Stimulated activated CD4-positive, alpha-beta T cell treated with anti-CD3 and anti-CD28 coated beads, Interleukin-4, amount 100 ng/mL, for 24 hours (primary cell): ENCODE results near the gene SP4.
"Not testable (repeated sequence)": the region's sequence is repeated elsewhere in the genome, so short reads cannot be mapped to it uniquely, and the experiment has no call there.

ENCODE experiments used
- DNase-seq: peaks from one replicate; pipeline ENCODE4 v3.0.0-alpha.2; 2020

The SP4 gene

DNA sequence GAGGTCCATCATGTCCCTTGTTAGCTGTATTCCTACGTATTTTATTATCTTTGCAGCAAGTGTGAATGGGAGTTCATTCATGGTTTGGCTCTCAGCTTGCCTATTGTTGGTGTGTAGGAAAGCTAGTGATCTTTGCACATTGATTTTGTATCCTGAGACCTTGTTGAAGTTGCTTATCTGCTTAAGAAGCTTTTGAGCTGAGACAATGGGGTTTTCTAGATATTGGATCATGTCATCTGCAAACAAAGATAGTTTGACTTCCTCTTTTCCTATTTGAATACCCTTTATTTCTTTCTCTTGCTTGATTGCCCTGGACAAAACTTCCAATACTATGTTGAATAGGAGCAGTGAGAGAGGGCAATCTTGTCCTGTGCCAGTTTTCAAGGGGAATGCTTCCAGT is 104.6 kb downstream of the SP4 start:
- not testable (repeated sequence) for DNase-seq

DNA sequence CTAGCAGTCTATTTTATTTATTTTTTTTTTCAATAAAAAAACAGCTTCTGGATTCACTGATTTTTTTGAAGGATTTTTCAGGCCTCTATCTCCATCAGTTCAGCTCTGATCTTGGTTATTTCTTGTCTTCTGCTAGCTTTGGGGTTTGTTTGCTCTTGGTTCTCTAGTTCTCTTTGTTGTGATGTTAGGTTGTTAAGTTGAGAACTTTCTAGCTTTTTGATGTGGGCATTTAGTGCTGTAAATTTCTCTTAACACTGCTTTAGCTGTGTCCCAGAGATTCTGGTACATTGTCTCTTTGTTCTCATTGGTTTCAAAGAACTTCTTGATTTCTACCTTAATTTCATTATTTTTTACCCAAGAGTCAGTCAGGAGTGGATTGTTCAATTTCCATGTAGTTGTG is 105.8 kb downstream of the SP4 start:
- DNase-seq = not testable (repeated sequence)

DNA sequence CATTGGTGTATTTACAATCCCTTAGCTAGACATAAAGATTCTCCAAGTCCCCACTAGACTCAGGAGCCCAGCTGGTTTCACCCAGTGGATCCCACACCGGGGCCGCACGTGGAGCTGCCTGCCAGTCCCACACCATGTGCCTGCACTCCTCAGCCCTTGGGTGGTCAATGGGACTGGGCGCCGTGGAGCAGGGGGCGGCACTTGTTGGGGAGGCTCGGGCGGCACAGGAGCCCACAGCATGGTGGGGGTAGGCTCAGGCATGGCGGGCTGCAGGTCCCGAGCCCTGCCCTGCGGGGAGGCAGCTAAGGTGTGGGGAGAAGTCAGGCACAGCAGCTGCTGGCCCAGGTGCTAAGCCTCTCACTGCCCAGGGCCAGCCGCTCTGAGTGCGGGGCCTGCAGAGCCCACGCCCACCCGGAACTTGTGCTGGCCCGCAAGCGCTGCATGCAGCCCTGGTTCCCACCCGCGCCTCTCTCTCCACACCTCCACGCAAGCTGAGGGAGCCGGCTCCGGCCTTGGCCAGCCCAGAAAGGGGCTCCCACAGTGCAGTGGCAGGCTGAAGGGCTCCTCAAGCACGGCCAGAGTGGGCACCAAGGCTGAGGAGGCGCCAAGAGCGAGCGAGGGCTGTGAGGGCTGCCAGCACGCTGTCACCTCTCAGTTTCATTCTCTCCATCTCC is 108.7 kb downstream of the SP4 start:
- DNase-seq = not testable (repeated sequence)

DNA sequence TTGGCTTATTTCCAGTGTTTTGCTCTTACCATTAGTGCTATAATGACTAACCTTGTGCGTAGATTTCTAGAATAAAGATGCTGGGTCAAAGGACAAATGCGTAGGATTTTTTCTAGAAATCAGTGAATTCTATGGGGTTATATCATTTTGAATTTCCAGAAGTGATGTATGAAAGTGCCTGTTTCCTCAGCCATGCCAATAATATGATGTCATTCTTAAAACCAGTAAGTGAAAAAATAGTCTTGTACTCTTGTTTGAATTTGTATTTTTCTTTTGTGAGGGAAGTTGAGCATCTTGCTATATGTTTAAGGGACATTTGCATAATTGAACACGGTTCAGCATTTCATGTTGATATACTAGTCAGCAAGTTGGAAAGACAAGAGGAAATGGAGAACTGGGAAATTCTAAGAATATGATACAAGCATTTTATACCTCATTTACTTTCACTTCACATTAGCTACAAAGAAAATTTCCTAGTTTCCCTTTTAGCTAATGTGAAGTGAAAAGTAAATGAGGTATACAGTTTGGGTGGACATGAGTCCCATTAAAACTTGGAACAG is 111.1 kb downstream of the SP4 start:
- DNase-seq = no peak

DNA sequence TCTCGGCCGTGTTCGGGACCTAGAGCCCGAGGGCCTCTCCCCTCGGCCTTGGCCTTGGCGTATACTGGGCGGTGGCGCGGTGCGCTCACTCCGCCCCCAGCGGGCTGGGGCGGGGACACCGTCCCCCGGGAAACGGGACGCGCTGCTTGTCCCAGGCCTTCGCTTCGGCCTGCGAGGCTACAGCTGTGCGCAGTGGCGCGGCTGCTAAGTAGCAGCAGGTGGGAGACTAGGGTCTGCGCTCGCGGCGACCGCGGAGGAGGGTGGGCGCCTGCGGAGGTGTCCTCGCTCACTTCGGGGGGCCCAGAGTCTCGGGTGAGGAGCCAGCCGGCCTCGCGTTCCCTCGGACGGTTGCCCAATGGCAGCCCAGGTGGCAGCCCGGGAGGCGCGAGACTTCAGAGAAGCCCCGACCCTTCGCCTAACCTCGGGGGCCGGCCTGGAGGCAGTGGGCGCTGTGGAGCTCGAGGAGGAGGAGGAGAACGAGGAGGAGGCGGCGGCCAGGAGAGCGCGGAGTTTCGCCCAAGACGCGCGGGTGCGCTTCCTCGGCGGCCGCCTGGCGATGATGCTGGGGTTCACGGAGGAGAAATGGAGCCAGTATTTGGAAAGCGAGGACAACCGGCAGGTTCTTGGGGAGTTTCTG is 115.1 kb downstream of the SP4 start, which contains the start of gene DNAH11:
Gene DNAH11 (plus strand): TSS at position 149 of the 637 bp plus-strand sequence. CDS start 207 bp downstream, at position 356.
- DNase-seq = no peak

DNA sequence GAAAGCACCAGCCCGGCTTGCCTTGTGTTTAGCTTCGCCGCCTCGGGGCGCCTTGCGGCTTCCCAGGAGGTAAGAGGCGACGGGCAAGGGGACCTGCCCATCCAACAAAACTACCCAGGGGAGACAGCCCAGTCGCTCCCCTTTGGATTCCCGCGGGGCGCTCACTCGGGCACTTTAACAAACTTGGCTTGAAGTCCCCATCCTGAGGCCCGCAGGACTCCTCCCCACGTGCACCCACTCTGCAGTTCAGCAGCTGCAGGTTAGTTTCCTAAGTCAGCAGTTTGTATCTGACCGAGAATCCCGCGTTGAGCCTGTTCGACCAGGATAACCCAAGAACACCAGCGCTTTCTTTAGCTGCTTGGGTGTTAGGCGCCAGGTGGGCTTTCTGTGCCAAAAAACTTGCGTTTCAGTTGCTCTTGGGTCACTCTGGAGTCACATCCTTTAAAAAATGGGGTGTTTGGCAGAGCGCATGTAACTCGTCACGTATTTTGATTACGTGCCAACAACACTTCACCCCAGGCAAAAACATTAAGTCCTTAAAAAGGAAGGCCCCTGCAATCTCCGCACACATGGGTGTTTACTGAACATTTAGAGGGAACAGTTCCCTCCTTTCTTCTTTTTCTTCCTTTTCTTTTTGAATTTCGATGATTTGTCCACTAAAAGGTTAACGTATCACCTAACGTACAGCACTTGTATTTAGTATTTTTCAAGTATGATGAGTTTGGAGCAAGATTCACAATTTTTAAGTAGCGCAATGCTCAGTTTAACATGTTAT is 115.8 kb downstream of the SP4 start:
- DNase-seq = no peak

DNA sequence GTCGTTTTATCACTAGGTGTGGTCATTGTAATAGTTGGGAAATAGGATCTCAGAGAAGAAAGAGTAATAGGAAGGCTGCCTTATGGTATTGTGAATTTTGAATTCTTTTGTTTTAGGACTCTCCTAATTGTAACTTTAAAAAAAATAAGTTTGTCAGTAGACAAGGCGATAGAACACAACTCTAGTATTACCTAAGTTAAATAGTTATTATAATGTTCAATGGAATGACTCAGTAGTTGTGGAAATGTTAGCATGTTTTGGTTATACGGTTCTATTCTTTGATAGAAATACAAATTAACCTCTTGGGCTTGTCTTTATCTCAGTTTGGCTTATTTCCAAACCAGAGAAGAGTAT is 116.4 kb downstream of the SP4 start:
- DNase-seq = no peak

DNA sequence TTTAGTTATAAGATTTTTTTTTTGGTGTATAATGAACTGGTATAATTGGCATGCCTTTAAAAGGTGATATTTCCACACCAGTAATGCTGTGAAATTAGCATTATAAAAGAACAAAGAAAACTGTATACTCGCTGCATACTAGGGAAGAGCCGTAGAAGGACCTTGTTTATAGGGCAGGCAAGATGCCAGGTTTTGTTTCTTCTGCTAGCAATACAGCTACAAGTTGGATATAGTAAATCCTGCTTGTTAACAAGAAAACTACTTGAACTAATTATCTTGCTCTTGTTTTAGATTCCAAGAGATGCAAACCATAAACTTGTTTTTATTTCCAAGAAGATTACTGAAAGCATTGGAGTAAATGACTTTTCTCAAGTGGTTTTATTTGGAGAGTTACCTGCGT is 116.8 kb downstream of the SP4 start:
- no peak for DNase-seq

DNA sequence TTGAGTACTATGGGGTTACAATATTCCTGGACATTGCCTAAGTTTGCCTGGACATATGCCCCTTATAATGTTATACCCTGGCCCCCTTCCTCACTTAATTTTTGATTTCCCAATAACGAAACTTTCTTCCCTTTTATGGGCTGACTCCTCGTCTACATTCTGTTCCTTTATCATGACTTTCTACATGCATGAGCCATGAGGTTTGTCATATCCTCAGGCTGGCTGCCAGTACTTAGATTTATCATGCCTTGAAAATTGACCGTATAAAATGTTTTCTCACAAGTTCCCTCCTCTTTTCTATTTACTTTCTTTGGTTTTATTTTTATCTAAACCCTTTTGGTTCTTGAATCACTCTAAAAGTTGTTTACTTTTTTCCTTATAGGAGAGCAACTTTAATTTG is 119.6 kb downstream of the SP4 start:
- DNase-seq = no peak

DNA sequence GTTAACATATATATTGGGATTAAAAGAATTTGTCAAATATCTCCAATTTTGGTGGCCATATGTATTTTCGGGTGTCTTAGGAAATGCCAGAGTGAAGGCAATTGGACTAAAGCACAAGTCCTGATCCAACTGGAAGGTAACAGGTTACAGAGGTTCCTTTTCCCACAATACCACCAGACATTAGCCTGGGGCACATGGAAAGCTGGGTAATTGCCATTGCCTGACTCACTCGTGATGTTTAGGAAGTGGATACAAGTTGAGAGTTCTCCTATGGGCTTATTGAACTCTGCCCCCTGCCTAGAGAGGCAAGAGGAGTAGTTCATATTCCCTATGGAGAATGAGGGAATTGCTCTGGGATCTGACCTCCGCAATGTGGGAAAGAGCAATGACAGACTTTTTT is 120.6 kb downstream of the SP4 start:
- DNase-seq = no peak

DNA sequence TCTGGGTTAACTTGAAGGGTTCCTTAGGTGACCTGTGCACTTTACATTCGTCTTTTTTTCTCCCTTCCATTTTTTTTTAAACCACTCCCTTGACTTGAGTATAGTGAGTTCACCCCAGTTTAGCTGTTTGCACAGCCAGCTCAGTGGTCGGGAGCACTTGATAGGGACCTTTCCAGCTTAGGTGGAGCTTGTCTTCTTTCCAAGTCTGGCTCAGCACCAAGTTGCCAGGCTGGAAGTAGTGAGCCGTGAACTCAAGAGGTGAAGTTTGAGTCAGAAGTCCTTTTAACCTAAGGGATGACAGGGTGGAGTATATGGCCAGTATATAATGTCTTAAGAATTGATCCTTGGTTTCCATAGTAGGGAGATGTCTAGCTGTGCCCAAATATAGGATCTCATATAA is 122.2 kb downstream of the SP4 start:
- DNase-seq = no peak

DNA sequence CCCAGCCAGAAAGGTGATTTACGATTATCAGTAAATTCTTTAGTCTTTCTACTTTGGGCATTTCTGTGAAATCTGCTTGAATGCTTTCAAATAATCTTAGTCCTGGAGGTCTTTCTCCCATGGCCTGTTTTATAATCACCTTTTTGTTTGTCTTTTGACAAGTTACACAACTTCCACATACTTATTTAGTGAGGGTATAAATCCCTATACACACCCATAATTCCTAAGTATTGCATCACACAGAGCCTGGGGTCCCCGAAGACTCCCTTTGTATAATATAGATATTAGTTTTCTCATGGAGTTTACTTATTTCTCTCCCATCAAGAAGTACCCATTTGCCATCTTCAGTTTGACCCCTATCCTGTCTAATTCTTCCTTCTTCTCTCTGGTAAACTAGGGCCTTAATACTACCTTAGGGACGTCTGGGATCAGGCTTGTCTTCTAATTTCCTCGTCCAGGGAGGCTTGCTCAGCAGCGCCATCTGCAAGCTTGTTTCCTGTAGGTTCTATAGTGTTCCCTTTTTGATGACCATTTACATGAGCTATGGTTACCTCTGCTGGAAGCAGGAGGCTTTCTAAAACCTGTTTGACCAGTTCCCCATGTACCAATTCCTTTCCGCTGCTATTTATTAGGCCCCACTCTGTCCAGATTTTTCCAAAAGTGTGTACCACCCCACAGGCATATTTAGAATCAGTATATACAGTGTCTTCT is 123.1 kb downstream of the SP4 start:
- no peak for DNase-seq

DNA sequence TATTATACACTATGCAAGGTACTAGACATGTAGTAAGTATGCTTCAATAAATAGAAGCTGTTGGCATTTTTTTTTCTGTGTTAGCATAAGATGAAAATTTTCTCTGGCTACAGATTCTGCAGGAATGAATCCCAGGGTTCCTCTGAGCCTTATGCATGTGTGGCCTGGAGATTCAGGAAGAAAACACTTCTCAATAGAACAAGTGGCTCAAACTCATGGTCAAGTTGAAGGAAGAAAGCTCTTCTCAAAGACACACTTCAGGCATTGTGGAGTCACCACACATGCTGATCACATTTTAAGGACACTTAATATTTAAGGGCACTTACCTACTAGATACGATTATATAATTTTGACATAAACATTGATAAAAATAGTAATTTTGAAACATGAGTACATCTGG is 134.5 kb downstream of the SP4 start:
- no peak for DNase-seq
